ENCODE results near the gene AXIN1. TPM values are rescaled to one million over a fixed set of nuclear protein-coding genes. Genes with fewer than 3 reads are reported as not detected.

AXIN1 gene
- total RNA-seq, 4 donors from 2014 or later = 11.1 to 19.0 (median 15.0) TPM

DNA sequence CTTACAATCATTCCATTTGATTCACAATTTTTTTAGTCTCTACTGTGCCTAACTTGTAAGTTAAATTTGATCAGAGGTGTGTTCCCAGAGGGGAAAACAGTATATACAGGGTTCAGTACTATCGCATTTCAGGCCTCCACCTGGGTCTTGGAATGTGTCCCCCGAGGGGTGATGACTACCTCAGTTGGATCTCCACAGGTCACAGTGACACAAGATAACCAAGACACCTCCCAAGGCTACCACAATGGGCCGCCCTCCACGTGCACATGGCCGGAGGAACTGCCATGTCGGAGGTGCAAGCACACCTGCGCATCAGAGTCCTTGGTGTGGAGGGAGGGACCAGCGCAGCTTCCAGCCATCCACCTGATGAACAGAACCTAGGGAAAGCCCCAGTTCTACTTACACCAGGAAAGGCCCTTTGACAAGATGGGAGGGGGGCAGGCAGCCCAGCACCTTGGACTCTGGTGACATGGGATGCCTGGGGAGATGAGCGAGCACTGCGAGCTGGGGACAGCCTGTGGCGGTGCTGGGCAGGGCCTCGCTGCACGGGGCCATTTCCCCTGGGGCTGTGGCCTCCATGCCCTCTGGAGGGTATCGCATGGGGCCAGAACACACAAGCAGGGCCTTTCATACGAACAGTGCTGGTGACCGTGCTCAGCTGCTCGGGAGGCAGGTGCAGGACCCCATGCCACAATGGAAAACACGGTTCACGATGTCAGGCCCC, 35.6 kb downstream of the AXIN1 start:
- TF ChIP-seq, protein P1, sequence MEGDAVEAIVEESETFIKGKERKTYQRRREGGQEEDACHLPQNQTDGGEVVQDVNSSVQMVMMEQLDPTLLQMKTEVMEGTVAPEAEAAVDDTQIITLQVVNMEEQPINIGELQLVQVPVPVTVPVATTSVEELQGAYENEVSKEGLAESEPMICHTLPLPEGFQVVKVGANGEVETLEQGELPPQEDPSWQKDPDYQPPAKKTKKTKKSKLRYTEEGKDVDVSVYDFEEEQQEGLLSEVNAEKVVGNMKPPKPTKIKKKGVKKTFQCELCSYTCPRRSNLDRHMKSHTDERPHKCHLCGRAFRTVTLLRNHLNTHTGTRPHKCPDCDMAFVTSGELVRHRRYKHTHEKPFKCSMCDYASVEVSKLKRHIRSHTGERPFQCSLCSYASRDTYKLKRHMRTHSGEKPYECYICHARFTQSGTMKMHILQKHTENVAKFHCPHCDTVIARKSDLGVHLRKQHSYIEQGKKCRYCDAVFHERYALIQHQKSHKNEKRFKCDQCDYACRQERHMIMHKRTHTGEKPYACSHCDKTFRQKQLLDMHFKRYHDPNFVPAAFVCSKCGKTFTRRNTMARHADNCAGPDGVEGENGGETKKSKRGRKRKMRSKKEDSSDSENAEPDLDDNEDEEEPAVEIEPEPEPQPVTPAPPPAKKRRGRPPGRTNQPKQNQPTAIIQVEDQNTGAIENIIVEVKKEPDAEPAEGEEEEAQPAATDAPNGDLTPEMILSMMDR (IDR thresholded peaks at IDR 0.05; ENCODE audit: low read depth) = no peak

DNA sequence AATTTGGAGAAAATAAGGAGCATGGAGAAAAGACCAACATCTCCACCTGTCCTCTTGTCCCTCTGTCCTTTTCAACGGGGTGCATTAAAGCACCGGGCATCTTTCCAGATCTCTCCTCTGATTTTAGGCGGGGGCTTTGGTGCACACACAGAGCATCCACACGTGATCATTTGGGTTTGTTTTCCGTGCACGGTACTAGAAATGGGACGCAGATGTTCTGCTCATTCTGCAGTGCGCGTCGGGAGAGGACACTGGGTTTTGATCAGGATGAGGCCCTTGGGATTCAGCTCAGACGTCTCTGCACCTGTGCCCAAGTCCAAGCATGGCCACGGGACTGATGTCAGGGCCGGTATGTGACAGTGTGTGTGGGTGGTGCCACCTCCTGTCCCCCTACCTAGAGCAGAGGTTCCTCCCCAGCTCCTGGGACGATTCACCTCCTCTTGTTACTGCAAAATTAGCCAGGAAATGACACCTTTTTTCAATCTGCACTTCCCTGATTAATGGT, 37.7 kb downstream of the AXIN1 start:
- TF ChIP-seq, protein P1 (IDR thresholded peaks at IDR 0.05; ENCODE audit: low read depth) = no peak

DNA sequence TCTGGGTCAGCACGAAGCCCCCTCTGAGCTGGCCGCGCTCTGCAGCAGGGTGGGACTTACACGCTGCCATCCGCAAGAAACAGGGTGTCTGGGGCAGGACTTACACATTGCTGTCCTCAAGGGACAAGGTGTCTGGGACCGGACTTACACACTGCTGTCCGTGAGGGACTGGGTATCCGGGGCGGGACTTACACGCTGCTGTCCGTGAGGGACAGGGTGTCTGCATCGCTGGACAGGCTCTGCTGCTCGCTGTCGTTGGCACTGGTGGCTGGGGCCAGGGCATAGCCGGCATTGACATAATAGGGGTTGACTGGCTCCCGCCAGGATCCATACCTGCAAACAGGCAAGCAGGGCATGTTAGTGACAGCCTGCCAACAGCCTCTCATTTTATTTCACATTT, 38.2 kb downstream of the AXIN1 start:
- TF ChIP-seq, protein P1 (IDR thresholded peaks at IDR 0.05; ENCODE audit: low read depth) = no peak

DNA sequence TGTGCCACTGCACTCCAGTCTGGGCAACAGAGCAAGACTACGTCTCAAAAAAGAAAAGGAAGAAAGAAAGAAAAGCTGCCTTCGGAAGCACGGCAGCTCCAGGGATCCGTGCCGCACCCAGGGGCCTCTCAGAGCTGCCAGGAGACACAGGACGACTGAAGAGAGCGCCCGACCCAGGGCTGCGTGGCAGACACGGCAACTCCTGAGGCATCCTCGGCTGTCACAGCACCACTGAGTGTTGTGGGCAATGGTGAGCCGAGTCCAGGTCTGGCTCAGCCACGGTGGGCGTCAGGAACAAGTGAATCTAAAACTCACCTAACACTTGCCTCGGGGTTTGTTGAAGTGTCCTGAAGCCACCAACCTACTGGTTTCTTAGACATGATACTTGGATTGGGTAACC, 40.8 kb downstream of the AXIN1 start:
- TF ChIP-seq, protein P1 (IDR thresholded peaks at IDR 0.05; ENCODE audit: low read depth) = no peak

DNA sequence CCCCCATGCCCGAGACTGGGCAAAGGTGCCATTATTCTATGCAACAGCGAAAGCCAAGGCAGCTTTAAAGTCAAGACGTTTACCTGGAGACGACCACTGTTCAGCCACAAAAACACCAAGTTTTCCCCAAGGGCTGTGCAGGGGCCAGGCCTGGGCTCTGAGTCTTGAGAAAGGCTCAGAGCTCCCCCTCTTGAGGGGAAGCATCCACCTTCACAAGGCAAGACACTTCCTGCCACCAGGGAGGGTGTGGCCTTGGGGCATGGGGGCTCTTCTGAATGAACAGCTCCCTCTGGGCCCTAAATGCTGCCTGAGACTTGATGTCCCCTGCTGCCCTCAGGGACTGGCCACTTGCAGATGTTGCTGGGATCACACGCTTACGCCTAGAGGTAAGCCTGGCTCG, 43.0 kb downstream of the AXIN1 start:
- TF ChIP-seq, protein P1 (IDR thresholded peaks at IDR 0.05; ENCODE audit: low read depth) = no peak

DNA sequence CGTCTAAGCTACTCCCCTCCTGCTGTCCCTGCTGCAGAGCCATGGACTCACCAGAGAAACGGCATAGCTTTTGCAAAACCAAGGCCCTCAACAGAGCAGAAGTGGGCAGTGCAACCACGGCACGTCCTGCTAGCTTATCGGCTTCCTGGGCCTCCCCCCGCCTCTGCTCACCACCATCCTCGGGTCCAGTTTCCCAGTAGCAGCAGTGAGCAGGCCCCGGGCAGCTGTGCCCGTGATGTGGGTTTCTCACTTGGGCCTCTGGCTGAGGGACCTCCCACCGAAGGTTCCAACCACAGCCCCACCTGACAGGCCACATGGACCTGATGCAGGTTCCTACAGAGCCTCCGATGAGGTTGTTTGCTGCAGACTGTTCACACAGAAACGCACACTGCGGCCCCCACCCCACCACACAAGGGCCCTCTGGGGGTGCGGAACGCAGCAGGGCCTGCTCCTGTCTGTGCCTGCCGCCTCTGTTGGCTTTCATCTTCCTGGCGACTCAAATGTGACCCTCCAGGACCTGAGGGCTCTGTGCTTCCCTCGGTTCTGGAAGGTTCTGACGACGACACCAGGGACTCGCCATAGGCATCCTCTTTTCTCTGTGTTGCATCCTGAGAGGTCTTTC, 44.7 kb downstream of the AXIN1 start:
- TF ChIP-seq, protein P1 (IDR thresholded peaks at IDR 0.05; ENCODE audit: low read depth) = no peak

DNA sequence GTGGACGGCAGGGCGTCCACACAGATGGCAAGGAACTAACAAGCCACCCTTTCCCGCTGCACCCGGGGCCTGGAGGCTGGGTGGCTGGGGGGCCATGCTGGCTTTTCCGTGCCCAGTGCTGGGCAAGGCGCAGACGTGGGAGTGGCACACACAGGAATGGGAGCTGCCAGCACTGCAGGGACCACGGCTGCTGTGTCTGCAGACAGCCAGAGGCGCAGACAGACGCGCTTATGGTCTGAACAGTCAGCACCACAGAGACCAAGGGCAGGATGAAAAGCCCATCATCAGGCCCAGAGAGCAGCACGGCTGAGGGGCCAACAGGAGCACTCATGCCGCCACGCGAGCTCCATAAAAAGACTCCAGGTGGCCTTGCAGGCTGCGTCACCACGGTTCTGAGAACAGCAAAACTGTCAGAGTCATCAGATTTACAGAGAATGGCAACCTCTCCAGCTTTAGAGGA, 45.6 kb downstream of the AXIN1 start:
- TF ChIP-seq, protein P1 (IDR thresholded peaks at IDR 0.05; ENCODE audit: low read depth) = no peak
